Activated T-helper 1 cell treated with anti-CD3 and anti-CD28 coated beads, Interleukin-2, amount 50 U/mL, for 16 hours (primary cell): Measurements from ENCODE around the gene MRGPRF.

ENCODE experiments used
- DNase-seq, 2 donors: peaks; one replicate each; pipeline ENCODE4 v3.0.0-alpha.2; 2020; ENCODE audit warnings: low read depth in 1 of 2, low spot score in 1 of 2

Gene MRGPRF

GRCh38 chr11:68966894-68967780 is 45.9 kb downstream of the MRGPRF start:
- no peak for DNase-seq

DNA sequence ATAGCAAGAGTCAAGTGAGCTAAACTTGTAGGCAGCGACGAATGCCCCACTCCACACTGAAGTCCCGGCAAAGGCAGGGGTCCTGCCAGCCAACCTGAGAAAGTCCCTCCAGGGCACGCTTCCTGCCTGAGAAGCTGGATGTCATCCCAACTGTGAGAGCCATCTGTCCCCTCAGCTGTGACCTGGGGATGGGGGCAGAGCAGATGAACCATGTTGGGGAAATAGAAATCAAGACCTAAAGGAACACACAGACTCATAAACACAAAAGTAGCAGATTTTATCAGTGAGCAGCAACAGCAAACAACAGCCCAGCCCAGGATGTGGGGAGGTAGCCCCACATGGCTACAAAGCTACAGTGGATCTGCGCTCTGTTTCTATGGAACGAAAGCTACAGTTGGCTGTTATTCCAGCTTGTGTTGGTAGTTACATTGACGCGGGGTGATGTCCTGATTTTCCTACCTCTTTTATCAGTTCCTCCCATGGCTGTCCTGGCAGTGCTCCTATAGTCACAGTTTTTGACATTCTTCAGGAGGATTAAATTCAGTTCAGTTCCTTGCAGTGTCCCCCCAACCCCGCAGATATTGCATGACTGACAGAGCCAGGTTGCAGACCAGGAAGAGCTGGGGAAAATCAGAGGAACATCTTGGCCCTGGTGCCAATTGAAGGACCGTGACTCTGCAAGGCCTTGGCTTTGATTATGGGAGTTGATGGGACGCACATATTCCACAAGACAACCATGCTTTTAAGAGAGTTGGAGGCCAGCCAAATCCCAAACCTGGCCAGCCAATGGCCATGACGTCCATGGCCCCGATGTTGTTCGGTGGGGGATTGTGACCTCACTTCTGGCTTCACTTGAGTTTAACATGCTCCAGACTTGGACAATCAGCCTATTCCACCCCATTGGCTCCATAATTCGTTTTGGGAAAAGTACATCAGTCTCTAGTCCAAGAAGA is 46.9 kb downstream of the MRGPRF start:
- DNase-seq, result no peak

- DNase-seq, result no peak
Measured at GRCh38 chr11:68963779-68964178, 49.3 kb downstream of the MRGPRF start.

DNA sequence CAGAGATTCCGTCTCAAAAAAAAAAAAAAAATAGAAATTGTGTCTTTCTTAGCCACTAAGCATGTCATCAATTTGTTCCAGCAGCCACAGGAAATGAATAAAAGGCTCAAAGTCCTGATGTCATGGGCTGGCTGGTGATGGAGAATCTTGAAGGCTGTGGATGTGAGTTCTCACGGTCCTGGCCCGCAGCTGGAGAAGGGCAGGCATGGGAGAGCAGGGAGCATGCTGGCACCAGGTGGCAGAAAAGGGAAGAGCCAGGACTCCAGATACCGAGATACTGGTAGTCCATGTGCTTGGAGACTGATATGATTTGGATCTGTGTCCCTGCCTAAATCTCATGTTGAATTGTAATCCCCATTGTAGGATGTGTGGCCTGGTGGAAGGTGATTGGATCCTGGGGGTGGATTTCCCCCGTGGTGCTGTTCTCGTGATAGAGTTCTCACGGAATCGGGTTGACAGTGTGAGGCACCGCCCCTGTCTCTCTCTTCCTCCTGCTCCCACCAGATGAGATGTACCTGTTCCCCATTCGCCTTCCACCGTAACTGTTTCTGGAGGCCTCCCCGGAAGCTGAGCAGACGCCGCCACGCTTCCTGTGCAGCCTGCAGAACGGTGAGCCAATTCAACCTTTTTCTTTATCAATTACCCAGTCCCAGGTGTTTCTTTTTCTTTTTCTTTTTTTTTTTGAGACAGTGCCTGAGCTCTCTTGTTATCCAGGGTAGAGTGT is 50.4 kb downstream of the MRGPRF start:
- DNase-seq, result no peak

- no peak for DNase-seq
Measured at GRCh38 chr11:68961245-68961644, 51.8 kb downstream of the MRGPRF start.

- DNase-seq, result no peak
Measured at GRCh38 chr11:68960294-68961071, 52.6 kb downstream of the MRGPRF start.

DNA sequence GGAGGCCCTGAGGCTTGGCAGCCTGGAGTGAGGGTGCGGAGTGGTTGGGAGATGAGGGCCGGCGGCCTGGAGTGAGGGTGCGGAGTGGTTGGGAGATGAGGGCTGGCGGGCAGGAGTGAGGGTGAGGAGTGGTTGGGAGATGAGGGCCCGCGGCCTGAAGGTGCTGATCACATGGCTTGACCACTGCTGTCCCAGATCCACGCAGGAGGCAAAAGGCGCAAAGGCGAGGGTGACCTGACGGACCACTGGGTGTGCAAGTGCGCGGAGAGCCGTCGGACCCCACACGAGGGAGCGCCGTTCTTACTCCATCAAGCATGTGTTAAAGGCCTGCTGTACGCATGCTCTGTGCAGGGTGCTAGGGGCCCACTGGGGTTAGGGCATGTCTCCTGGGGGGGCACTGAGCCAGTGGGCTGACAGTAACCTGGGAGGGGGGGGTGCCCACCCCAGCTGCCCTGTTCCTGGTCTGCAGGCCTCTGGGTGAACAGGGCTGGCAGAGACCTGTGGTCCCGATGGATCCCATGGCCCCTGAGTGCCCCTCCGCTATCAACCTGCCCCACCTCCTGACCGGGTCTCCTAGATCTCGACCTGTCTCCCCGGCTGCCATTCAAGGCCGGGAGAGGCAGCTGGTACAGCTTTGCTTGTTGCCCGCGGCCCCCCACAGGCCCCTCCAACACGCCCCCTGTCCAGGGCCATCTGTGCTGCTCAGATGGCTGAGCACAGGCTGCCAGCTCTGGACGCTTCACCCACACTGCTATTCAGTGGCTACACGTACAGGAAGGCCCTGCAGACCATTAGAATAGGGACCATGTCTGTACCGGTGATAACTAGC is 53.4 kb downstream of the MRGPRF start:
- DNase-seq, result no peak

GRCh38 chr11:68958211-68958610 is 54.8 kb downstream of the MRGPRF start:
- DNase-seq, result no peak

DNA sequence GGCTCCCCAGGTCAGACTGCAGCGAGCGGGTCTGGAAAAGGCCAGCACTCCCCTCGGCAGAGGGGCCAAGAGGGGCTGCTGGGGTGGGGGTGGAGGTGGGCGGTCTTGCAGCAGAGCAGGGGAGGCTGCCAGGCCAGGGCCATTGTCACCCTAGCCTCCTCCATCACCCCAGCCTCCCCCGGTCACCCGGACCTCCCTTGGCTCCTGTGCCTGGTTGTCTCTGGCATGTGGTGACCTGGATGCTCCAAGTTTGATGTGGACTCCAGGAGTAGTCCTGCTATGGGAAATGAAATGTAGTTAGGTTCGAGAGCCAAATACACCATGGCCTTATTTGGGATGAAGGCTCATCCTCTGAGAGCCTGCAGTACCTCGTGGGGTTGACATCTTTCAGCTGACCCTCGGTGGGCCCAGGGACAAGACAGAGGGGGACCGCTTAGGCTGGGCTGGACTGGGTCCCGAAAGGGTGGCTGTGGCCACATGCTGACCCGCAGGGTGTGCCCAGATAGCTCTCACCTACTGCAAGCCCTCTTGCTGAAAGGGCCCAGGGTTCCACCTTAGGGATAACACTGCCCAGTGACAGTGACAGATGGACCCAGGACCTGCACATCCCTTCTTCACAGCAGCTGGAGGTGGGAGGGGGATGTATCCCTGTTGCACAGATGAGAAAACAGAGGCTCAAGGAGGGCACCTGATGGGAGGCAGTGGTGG is 56.3 kb downstream of the MRGPRF start:
- DNase-seq, result no peak

- no peak for DNase-seq
Measured at GRCh38 chr11:68956142-68956541, 56.9 kb downstream of the MRGPRF start.

DNA sequence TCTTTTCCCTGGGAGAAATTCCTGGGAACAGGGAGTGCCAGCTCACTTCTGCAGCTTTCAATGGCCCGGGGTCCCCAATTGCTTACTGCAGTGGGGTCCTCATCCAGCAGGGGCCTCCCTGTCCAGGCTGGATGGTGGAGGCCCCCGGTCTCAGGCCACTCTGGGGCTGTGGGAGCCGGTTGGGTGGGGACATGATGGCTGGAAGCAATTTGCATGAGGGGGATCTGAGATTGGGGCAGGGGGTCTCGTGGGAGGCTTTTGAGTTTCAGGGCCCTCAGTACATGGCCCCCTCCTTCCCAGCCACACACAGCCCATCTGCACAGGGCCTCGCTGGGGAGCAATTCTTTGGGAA is 57.5 kb downstream of the MRGPRF start:
- no peak for DNase-seq

GRCh38 chr11:68954836-68955606 is 58.0 kb downstream of the MRGPRF start:
- no peak for DNase-seq
